Stimulated activated CD8-positive, alpha-beta memory T cell treated with anti-CD3 and anti-CD28 coated beads, Interleukin-2, amount 100 ng/mL, for 48 hours (primary cell): ENCODE measurements around the gene SCNN1B.
"Not testable (repeated sequence)": the region's sequence is repeated elsewhere in the genome, so short reads cannot be mapped to it uniquely, and the experiment has no call there.

Experiments used
- DNase-seq, 2 donors: peaks; one replicate each; pipeline ENCODE4 v3.0.0-alpha.2; 2020; ENCODE audit warnings: low read depth in 2 of 2

Gene SCNN1B

DNA sequence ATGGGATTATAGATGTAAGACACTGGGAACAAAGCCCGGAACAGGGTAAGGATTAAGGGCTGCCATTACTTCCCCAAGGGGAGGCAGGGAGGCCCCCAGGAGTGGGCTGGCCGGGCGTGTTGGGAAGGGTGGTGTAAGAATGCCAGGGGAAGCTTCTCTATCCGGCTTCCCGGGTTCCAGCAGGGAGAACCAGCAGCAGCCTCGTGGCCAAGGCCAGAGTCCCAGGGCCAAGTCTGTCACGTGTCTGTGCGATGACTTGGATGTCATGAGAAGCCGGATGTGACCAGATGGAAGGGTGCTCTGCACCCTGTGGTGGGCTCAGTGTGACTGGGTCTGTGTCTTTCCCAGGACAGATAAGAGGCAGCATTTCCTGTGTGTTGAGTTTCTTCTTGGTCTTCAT is 52.1 kb downstream of the SCNN1B start:
- no peak for DNase-seq

GRCh38 chr16:23355106-23355670 is 53.1 kb downstream of the SCNN1B start:
- DNase-seq, result no peak

DNA sequence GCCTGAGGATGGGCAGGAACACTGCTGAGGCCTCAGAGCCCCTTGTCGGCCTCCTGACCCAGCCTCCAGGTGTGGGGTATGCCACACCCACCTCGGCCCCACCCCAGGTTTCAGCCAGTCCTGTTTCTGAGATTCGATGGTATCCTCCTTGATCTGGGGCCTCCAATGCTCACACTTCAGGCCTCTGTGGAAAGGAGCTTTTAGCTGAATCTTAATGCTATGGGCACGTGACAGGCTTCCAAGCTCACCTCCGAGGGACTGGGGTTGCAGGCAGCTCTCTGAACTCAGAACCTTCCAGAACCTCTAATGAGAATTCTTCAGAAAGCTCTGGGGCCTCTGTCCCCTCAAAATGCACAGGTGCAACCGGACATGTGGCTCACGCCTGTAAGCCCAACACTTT is 54.8 kb downstream of the SCNN1B start:
- DNase-seq, result no peak

GRCh38 chr16:23357761-23358290 is 55.7 kb downstream of the SCNN1B start:
- no peak for DNase-seq

- DNase-seq, result no peak
Observed at GRCh38 chr16:23359092-23359760, 57.1 kb downstream of the SCNN1B start.

- no peak for DNase-seq
Observed at GRCh38 chr16:23362460-23363317, 60.6 kb downstream of the SCNN1B start.

DNA sequence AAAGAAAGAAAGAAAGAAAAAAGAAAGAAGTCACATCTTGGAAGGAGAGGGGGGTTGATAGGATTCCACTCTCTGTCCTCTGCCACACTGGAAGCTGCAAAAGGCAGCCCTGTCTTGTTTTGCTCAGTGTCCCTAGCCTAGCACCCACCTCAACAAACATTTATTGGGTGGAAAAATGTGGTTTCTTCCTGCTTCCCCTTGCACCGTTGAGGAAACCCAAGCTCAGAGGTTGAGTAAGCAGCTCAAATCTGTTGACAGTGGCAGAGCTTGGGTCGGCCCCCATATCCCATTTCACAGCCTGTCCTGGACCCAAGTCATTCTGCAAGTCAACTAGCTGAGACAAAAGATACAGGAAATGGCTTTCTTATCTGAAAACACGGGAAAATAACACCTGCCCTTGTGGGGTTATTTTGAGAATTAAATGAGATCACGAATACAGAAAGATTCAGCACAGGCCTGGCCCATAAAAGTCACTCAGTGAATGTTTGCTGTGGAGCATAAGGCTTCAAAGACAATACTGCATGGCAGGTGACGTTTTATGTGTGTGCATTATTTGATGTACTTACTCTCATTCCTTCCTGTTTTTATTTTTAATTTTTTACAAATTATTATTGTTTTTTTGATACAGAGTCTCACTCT is 63.6 kb downstream of the SCNN1B start:
- no peak for DNase-seq

- not testable (repeated sequence) for DNase-seq
Observed at GRCh38 chr16:23366341-23366740, 64.2 kb downstream of the SCNN1B start.

GRCh38 chr16:23367564-23367963 is 65.5 kb downstream of the SCNN1B start:
- no peak for DNase-seq

DNA sequence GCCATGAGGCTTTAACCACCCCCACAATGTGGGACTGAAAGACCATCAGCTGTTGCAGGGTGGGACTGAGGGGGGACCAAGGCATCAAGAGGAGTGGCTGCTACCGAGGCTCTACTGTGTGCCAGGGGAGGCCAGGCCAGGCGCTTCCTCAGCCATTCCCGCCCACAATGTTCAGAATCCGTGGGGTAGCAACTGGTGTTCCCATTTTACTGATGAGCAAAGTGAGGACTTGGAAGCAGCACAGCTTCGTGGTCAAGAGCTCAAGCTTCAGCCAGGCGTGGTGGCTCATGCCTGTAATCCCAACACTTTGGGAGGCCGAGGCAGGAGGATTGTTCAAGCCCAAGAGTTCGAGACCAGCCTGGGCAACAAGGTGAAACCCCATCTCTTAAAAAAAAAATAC is 65.9 kb downstream of the SCNN1B start:
- no peak for DNase-seq

GRCh38 chr16:23368469-23368868 is 66.4 kb downstream of the SCNN1B start:
- DNase-seq, result no peak

- DNase-seq, result no peak
Observed at GRCh38 chr16:23369416-23369815, 67.3 kb downstream of the SCNN1B start.

GRCh38 chr16:23371368-23371767 is 69.3 kb downstream of the SCNN1B start:
- no peak for DNase-seq

DNA sequence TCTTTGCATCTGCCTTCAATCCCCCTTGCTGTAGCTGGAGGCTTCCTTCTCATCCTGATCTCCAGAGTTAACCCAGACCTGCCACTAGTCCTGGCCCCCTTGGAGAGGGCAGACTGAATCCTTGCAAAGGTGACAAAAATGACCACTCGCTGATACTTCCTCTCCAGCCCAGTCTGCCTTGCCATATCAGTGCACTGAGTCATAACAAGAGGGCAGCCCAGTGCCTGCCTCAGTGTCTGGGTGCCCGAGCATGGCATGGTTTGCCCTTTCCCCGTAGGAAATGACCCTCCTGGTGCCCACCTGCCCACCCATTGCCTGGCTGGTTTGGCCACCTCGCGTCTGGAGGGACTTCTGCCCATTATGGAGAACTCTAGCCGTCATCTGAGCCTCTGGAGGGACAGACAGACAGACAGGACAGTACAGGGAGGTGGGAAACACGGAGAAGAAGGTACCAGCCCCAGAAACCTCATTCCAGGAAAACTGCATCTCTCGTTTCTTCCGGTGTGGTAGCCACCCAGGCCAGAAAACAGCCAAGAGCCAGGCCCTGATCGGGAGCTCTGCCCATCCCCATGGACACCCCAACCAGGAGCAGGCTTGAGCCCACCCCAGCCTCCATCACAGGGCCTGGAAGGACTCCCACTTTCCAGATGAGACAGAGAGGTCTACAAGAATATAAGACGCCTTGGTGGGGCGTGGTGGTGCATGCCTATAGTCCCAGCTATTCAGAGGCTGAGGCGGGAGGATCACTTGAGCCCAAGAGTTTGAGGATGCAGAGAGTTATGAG is 71.5 kb downstream of the SCNN1B start:
- no peak for DNase-seq

GRCh38 chr16:23374721-23375510 is 72.8 kb downstream of the SCNN1B start:
- no peak for DNase-seq

DNA sequence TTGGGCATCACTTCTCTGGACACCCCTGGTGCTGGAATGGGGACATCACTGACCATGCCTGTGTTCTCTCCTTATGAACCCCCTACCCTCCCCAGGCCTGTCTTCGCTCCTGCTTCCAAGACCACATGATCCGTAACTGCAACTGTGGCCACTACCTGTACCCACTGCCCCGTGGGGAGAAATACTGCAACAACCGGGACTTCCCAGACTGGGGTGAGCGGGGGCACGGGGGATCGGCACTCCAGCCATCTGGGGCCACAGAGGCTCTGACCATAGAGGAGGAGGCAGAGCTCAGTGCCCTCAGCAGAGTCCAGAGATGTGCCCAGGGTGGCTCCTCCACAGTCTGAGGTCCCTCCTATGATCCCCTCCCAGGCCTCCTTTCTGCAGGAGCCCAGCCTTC is 73.5 kb downstream of the SCNN1B start:
- DNase-seq, result no peak

DNA sequence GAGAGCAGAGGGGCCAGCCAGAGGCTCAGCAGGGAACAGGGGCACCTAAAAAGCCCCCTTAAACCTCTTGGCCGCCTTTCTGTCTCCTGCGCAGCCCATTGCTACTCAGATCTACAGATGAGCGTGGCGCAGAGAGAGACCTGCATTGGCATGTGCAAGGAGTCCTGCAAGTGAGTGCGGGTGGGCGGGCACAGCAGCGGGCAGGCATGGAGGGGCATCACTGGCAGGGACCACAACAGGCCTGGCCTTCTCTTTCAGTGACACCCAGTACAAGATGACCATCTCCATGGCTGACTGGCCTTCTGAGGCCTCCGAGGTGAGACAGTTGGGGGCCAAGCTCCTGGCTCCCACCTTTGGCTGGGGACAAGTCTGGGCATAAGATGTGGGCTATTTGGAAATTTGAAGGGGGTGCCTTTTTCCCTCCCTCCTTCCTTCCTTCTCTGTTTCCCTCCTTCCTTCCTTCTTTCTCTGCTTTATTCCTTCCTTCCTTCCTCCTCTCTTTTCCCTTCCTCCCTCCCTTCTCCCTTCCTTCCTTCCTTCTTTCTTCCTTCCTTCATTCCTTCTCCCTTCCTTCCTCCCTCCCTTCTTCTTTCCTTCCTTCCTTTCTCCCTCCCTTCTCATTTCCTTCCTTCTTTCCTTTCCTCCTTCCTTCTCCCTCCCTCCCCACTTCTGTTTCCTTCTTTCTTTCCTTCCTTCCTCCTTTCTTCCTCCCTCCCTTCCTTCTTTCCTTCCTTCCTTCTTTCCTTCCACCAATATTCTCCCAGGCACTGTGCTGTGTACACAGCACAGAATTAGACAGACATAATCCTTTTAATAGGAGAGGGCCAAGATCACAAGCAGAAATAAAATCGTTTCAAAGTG is 75.2 kb downstream of the SCNN1B start:
- DNase-seq, result no peak

GRCh38 chr16:23378256-23378655 is 76.2 kb downstream of the SCNN1B start:
- no peak for DNase-seq

- no peak for DNase-seq
Observed at GRCh38 chr16:23378921-23379320, 76.8 kb downstream of the SCNN1B start.

- no peak for DNase-seq
Observed at GRCh38 chr16:23379707-23380106, 77.6 kb downstream of the SCNN1B start.
